ENCODE results near the gene NEDD9. TPM values are rescaled to one million over a fixed set of nuclear protein-coding genes. Genes with fewer than 3 reads are reported as not detected.

Gene NEDD9
- total RNA-seq, 1 experiment from 2014 or later: 0.28 TPM

GRCh38 chr6:11278207-11278559 is 45.7 kb upstream of the NEDD9 start:
- Histone ChIP-seq H3K27me3 (ENCODE audit: control insufficient read depth, insufficient read depth, low read length) (no peaks in the 10 kb centered on the region; the same call in 1 of the 2 replicates), H3K9me3 (ENCODE audit: control insufficient read depth, insufficient read depth, low read depth, low read length) (no peaks in the 10 kb centered on the region), H3K36me3 (ENCODE audit: control insufficient read depth, insufficient read depth, low read length) (no peaks in the 10 kb centered on the region), H3K4me3 (ENCODE audit: low read depth in 2 of 2, low read length in 2 of 2) (no peak overlapping the region), H3K27ac (ENCODE audit: low read length) (no peak overlapping the region), H3K4me1 (ENCODE audit: control insufficient read depth, insufficient read depth, low read length) (no peaks in the 10 kb centered on the region)
- no peak for ATAC-seq
- intact Hi-C loops (cut with micrococcal nuclease; ENCODE audit: unreplicated experiment) (no loop called here), in situ Hi-C loops (cut with HindIII; ENCODE audit: low pct_unique_long_range_greater_than_20kb, low sequenced_read_pairs) (no loop called here)
- no peak for DNase-seq (ENCODE audit: low read depth, low spot score)
- POLR2A ChIA-PET: interaction anchor here (0.6 kb wide), 1 partner anchor 8 kb away, joined by 4 read pairs; no protein-coding TSS in a partner anchor
- BruUV-seq (replicated peaks): no TSS peak
- CTCF ChIA-PET: no interaction called here
- no peak for TF ChIP-seq TCF7L2 (IDR thresholded peaks at IDR 0.05; ENCODE audit: low read depth, low read length)
- TF ChIP-seq REST (IDR thresholded peaks at IDR 0.05; ENCODE audit: insufficient read depth in 1 of 2, low read depth in 2 of 2, low read length in 1 of 2): no peak

DNA sequence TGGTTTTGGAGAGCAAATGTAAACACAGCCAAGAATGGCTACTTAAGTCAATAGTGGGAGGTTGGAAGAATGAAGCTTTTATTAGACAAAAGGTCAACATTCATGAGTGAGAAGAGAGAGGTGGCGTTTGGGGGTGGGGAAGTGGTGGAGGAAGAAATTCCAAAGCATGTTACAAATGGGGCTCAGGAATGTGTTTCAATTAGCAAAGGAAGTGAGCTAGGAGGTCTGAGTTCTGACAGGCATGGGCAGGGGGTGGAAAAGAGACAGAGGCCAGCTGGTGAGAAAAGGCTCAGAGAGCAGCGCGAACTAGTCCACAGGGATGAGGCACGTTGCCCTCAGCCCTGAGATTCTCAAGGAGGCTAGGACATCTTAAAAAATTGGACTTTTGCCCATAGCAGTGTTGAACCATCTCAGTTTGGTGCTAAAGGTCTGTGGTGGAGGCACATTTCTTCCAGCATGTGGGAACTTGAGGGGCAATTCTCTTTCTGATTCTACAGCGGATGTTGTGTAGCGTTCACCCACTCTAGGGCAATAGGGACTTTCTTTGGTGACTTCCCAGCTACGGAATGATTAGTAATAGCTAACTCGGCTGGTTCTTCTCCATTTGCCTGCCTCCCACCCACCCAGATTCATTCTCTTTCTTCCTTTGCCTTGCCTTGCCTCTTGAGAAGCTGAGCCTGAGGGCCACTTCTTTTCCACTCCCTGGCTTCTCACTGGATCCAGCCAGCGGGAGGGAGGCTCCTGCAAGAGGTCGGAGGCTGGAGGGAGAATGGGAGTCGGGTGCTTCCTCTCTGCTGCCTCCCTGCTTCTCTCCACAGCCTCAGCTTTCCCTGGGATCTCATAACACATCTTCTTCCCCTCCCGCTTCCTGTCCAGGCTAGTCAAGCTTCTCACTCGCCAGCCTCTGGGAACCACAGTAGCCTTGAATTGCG is 45.1 kb upstream of the NEDD9 start:
- no peak overlapping the region for H3K27ac ChIP-seq (ENCODE audit: low read length)
- no peak for ATAC-seq

More for the DNA sequence above, 45.1 kb upstream of the NEDD9 start:
- POLR2A ChIA-PET: interaction anchor here (0.6 kb wide), 1 partner anchor 7 kb away, joined by 4 read pairs; no protein-coding TSS in a partner anchor
- no peaks in the 10 kb centered on the region for H3K36me3 ChIP-seq (ENCODE audit: control insufficient read depth, insufficient read depth, low read length)
- in situ Hi-C loops (cut with HindIII; ENCODE audit: low pct_unique_long_range_greater_than_20kb, low sequenced_read_pairs) (no loop called here), intact Hi-C loops (cut with micrococcal nuclease; ENCODE audit: unreplicated experiment) (no loop called here)
- H3K4me1 ChIP-seq (ENCODE audit: control insufficient read depth, insufficient read depth, low read length): no peaks in the 10 kb centered on the region
- no peaks in the 10 kb centered on the region for H3K9me3 ChIP-seq (ENCODE audit: control insufficient read depth, insufficient read depth, low read depth, low read length)
- H3K27me3 ChIP-seq (ENCODE audit: control insufficient read depth, insufficient read depth, low read length): no peaks in the 10 kb centered on the region; the same call in 1 of the 2 replicates
- H3K4me3 ChIP-seq (ENCODE audit: low read depth in 2 of 2, low read length in 2 of 2): no peak overlapping the region
- DNase-seq (ENCODE audit: low read depth, low spot score): no peak
- TF ChIP-seq REST (IDR thresholded peaks at IDR 0.05; ENCODE audit: insufficient read depth in 1 of 2, low read depth in 2 of 2, low read length in 1 of 2) (no peak), TCF7L2 (IDR thresholded peaks at IDR 0.05; ENCODE audit: low read depth, low read length) (no peak)
- CTCF ChIA-PET: no interaction called here
- no TSS peak for BruUV-seq (replicated peaks)
